Keratinocyte (primary cell): ENCODE measurements around the gene ZSCAN5A.

Experiments
- EZH2 ChIP-seq: IDR thresholded peaks from one replicate; pipeline ENCODE4 v1.6.1; 2012; ENCODE audit warnings: inconsistent platforms, mild to moderate bottlenecking, low read length, moderate library complexity
- TF ChIP-seq, protein P1 (sequence below), 3 experiments: IDR thresholded peaks in 1 of 3; conservative IDR thresholded peaks in 1 of 3; optimal IDR thresholded peaks in 1 of 3; 2 replicates in 2 of 3; 3 replicates in 1 of 3; pipeline versions ENCODE3 to v1.5.1; 2011; ENCODE audit warnings: low read length in 3 of 3, mild to moderate bottlenecking in 3 of 3, moderate library complexity in 2 of 3, control low read depth in 1 of 3, inconsistent platforms in 1 of 3; ENCODE audit not compliant: insufficient read depth in 2 of 3; ENCODE audit errors: extremely low read depth in 1 of 3

DNA sequence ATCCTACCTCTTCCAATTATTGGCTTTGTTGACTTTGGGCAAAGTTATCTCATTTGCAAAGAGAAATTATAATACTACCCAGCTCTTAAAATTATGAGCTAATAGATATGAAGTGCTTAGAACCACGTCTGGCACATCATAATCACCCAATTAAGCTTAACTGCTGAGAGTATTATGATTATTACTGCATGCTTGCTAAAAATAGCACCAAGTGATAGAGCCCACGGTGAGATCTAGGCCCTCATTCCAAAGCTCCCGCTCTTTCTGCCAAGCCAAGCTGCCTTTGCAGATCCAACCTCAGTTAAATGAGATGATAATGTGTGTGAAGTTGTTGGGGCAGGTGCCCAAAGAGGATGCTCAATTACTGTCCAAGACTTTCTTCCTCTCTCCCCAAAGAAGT, 48.6 kb downstream of the ZSCAN5A start:
- TF ChIP-seq EZH2 = no peak
- TF ChIP-seq, protein P1, sequence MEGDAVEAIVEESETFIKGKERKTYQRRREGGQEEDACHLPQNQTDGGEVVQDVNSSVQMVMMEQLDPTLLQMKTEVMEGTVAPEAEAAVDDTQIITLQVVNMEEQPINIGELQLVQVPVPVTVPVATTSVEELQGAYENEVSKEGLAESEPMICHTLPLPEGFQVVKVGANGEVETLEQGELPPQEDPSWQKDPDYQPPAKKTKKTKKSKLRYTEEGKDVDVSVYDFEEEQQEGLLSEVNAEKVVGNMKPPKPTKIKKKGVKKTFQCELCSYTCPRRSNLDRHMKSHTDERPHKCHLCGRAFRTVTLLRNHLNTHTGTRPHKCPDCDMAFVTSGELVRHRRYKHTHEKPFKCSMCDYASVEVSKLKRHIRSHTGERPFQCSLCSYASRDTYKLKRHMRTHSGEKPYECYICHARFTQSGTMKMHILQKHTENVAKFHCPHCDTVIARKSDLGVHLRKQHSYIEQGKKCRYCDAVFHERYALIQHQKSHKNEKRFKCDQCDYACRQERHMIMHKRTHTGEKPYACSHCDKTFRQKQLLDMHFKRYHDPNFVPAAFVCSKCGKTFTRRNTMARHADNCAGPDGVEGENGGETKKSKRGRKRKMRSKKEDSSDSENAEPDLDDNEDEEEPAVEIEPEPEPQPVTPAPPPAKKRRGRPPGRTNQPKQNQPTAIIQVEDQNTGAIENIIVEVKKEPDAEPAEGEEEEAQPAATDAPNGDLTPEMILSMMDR (optimal IDR thresholded peaks at IDR 0.05 in 1 of 3, IDR thresholded peaks at IDR 0.05 in 1 of 3, conservative IDR thresholded peaks at IDR 0.05 in 1 of 3; ENCODE audit: extremely low read depth in 1 of 3, insufficient read depth in 2 of 3, low read length in 3 of 3) = no peak
